Stimulated activated CD4-positive, alpha-beta T cell treated with anti-CD3 and anti-CD28 coated beads, TNF-alpha, amount 100 ng/mL, for 24 hours (primary cell): ENCODE data around the gene NAV2.

Experiments used
- DNase-seq, 3 experiments: peaks; one replicate each; pipeline ENCODE4 v3.0.0-alpha.2; 2020; ENCODE audit warnings: low read depth in 3 of 3

The NAV2 gene

DNA sequence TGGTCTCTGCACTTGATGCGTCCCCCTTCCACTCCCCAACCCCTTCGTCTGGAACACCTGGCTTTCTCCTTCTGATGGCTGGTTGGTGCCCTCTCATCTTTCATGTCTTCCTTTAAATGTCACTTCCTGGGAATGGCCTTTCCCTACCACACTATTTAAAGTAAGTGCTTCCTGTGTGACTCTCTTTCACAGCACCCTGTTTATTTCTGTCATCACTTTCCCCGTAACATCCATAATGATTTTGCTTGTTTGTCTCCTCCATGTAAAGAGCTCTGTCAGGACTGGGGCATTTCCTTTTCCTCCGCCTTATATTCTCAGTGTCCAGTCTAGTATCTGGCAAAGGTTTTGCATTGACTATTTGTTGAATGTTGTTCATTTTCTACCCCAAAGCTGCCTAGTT lies 304.7 kb downstream of the NAV2 start:
- no peak for DNase-seq

DNA sequence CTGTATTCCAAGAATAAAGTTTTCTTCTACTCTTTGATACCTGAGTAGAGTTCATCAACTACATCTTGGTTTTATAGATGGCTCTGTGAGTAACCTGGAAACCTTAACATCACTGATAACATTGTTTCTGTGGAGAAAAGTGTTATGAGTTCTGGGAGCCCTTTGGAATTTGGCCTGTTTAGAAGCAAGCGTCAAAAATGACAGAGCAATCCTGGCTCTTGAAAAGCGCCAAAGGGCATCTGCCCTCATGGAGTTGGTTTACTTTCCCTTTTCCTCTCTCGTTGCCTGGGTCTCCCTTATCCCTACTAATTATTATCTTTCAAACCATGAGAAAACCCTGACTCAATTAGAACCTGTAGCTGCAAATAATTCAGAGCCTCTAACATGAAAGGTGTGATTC lies 307.6 kb downstream of the NAV2 start:
- no peak for DNase-seq

DNA sequence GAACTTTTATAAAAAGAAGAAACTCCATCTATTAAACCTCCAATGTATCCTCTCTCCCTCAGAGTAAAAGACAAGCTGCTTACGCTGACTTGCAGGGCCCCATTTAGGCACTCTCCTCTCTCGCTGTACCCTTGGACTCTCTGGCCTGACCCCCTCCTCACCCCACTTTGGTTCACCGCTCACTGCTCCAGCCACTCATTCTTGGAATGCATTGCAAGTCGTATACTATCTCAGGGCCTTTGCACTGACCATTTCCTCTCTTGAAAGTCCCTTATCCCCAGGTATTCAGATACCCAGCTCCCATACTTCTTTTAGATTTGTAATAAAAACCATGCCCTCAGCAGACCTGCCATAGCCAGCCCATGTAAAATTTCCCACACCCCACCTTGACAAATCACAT lies 308.1 kb downstream of the NAV2 start:
- no peak for DNase-seq

DNA sequence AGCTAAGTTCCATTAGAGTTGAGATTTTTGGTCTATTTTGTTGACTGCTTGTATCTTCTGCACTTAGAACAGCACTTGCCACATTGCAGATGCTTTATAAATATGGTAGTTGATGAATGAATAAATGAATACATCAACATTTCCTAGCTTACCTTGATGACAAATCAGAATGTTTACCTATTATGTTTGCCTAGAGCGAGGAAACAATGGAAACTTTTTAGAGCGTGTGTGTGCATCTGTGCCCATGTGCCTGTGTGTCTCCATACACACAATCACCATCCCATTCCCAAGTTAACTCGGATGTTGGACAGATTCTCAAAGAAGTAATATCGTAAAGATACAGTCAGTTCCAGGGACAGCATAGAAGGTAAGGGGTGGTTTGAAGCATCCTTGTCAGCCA lies 308.6 kb downstream of the NAV2 start:
- no peak for DNase-seq

DNA sequence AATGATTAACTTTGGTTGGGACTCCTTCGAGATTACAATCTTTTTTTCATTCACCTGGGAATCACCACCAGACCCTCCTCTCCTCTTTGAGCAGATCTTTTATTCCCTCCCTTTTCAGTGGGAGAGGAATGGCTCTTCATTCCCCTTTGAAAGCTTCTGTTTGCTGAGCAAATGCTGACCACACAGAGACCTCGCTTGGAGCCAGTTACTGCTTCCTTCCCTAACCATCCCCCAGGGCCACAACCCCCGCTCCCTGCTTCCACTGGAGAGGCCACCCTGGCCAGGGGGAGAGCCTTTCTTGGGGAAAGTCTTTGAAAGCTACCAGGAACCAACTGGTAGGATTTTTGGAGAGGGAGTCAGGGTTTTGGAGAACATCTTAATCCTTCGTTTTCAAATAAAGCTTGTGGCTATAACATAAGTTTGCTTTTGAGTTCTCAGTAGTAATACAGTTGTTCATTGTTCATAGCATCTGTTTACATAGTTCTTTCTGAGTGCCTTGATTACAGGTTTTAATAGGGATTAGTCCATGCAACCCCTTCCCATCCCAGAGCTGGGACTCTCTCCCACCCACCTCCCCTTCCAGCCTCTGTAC lies 309.2 kb downstream of the NAV2 start:
- no peak for DNase-seq

DNA sequence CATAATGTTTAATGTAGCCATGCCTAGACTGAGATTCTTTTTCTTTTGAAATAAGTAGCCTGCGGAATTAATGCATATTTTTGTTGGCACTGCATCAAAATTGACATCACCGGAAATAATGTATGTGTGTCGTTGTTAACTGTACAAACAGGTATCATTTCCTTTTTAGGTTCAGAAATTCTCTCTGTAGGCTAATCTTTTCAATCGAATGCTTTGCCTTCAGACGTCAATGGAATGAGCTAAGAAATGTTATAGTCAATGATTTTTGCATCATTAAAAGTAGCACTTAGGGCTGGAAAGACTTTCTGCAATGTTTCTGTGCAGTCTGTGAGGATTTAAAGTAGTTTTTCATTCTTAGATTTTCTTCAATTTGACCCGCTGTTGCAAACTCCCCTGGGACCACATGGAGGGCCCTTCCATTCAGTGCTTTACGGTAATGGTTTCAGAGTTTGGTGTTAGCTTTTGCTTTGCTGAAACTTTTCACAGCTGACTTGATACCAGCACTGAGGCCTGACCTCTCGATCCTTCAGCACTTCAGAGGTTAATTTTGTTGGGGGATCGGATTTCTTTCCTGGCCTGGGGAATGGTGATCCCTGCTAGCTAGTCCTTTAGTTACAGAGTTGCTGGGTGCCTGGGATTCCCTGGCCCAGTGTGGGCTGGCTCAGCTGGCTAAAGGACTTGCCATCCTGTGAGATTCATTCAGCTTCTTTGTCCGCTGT lies 309.9 kb downstream of the NAV2 start:
- DNase-seq: no peak

DNA sequence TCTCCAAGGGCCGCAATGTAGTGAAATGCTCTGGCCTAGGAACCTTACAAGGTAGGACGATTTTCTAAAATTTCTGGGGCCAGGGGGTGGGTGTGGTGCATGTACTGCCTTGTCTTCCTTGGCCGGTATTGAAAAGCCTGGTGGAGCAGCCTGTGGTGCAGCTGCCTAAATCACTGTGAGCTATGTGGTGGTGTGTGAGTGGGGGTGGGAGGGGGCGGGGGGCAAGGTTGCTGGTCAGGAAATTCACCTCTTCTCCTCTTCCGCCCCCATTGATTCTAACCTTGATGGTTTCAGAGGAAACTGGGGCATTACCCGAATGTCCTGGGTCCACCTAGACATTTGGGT lies 310.4 kb downstream of the NAV2 start:
- no peak for DNase-seq

DNA sequence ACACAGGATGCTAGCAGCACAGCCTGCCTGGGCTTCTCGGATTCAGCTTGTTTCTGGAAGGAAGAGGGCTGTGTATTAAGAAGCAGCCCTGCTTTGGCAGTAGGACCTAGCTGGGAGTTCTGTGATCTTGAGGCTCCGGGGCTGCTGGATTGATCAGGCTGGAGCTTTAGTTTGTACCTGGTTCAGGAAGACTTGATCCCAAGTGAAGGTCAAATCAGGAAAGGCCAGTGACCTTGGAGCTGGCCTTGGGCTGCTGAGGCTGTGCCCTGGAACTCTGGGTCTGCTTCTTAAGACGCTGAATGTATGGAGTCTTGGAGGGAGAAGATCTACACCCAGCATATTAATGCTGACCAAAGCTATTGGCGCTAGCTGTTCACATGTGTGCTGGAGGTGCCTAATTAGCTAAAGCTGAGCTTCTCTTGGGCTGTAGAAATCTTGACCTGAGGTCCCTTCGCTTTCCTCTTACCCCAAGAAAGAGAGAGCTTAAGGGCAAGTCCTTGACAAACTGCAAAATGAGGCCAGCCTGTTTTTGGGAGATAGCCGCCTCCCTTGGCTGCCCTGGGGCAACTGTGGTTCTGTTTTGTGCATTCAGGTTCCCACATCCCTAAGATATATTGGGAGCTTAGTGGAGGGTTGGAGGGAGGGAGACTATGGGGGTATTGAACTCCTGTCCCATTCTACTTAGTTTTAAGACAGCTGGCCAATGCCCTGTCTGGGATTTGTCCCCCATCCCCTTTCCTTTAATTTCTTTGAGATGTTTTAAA lies 311.7 kb downstream of the NAV2 start:
- DNase-seq: no peak

DNA sequence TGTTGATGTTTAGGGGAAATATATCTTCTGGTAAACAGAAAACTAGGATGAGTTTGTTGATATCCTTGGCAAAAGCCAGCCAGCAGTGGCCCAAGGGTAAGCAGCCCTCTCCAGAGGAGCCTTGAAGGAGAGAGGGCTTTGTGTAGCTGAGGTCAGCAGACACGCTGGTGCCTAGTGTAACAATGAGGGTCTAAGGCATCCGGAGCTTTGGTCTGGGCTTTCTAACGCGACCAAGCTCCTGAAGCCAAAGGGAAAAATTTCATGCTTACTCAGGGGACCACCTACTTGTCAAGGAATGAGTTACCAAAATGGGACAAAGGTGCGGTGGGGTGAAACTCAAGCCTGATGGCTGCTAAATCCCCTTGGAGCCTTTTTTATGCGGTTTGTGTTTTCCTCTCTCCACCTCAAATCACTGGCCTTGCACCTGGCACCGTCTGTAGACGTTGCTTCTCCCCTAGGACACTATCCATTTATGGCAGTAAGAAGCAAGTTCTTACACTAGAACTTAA lies 312.7 kb downstream of the NAV2 start:
- no peak for DNase-seq

DNA sequence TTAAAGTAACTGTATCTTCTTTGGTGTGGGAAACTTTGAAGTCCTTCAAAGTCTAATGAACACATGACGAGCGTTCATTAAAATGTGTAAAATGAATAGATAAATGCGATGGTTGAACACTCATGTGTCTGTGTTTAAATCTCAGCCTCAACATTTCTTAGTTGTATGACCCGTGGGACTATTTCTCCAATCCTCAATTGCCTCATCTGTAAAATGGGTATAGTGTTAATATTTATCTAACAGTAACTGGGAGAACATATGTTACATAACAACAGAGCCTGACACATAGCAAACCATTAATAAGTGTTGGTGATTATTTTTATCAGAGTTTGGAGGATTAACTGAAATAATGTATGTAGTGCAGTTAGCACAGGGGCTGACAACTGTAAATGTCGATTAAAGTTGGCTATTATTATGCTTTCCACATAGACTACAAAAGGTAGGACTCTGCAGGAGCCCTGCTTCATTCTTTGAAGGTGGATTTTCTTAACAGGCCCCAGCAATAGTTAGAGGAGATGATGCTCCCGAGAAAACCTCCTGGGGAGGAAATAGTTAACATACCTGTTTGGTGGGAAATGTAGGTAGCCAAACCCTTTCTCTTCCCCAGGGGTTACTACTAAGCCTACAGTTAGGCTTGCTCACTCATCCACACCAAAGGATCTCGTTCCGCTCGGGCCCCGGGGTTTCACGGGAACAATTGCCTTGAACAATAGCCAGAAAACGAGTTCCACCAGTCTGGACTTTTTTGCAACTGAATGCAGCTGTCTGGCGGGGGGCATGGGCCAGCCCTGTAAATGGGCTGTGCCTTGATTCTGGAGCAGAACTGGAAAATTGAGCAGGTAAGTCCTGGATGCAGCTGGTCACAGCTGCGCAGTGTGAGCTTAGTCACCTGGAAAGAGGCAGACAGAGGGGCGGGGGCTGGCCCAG lies 314.3 kb downstream of the NAV2 start:
- DNase-seq: no peak

DNA sequence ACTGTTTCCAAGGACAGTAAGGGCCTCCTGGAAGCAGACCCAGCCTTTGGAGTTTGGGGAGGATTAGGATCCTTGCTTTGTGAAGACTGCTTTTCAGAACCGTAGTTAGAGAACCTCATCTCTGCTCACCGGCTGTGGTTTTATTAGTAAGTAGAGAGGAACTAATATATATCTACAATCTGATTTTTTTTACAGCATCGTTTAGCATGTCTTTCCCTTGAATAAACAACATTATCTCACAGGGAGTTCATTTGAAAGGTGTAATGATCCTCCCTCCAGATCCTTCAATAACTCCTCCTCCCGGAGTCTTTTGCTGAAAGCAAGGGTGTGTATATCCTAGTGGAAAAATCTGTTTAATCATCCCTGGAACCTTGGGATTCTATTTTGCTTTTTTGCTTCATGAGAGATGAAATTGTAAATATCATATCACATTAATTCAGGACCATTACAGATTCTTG lies 314.9 kb downstream of the NAV2 start:
- no peak for DNase-seq

DNA sequence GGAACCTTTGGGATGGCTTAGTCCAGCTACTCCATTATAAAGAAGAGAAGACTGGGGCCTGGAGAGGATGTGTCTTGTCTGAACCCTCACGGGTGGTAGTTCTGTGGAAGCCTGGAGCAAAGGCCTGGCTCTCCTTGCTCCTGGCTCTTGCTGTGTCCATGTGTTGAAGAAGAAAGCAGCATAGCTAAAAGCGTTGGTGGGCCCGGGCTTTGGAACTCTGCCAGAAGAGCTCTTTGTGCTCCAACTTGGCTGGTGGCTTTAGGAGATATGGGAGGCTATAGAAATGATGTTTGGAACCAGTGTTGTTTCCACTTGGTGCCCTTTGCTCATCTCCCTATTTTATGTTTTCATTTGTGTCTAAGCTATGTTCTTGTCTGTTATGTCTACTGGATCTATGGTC lies 316.6 kb downstream of the NAV2 start:
- no peak for DNase-seq

DNA sequence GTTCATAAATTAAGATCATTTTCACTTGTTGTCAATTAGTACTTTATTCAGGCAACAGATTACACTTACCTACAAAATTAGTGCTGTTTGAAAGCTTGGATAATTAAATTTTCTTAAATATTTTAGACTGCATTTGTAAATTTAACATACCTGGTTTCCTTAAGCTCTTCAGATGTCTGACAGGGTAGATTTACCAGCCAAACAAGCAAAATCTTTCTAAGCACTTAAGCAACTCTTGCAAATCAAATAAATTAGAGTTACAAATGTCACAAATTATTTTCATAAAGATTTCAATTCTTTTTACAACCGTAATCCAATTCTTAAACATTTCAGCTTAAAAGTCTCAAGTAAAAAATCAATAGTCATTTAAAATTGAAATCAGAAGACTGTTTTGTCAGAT lies 317.8 kb downstream of the NAV2 start:
- no peak for DNase-seq

DNA sequence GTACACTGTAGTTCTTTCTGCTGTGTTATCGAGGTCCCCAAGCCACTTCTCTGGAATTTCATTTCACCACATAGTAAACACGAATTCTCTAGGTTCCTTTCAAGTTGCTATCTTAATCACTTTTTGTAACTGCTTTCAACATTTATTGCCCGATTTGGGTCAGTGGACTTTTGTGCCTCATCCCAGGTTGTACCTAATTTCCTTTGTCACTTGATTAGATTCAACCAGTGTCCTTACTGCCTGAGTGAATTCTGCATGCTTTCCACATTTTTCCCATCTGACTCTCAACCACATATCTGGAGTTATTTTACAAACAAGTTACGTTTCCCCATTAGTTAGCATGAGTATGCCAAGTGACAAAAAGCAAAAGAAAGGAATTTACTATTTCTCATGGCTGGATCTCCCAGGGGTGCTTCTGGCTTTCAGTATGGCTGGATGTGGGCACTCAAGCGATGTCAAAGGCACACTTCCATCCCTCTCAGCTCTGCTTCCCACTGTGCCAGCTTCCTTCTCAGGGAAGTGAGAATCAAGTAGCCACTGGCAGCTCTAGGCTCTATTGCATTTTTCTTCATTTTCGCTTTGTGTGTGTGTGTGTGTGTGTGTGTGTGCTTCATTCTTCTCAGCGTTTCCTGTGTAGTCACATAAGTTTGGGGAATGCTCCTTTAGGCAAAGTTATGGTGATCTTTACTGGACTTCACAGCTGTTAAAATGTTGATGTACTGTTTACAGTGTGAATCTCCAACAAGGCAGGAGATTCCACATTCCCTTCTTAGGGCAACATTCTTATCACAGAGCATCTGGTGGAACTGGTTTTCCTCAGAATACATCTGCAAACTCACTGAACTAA lies 318.7 kb downstream of the NAV2 start:
- no peak for DNase-seq

DNA sequence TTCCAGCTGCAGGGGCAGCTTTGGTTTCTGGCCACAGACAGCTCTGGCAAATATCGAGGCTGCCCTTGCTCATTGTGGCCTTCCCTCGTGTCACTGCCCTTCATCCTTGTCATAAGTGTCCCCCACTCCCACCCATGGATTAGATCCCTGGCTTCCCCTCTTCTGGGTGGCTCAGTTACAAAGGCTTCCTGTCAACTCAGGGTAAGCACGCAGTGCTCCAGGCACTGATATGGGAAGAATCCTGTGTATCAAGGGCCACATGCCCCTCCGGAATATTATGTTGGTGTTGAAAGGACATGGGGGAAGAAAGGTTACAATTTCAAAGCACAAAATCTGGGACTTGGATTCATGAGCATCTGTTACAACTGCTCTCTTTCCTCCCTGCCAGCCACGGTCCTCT lies 319.5 kb downstream of the NAV2 start:
- no peak for DNase-seq

DNA sequence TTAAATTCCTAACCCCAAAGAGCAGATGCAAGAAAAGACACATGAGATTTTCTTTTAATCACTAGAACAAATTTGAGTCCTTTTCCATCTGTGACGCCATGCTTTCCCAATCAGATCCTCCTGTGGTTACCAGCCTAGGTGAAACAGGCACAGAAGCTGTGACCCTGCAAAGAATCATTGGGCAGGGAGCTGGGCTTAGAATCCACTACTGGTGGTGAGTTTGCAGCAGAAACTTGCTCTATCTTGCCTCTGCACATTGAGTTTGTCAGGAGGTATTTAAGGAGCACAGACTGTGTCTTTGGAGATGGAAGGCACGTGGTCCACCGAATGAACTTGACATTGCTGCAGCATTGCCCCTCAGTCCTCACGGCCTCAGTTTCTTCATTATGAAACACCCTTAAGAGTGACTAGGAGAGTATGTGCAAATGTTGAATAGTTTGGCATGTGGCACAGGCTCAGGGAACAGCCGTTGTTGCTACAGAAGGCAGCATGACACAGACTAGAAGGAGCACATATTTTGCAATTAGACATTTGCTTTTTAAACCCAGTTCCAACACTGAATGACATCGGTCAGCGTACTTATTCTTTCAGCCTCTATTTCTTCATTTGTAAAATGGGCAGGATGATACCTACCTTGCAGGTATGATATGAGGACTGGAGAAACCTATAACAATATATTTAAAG lies 320.1 kb downstream of the NAV2 start:
- no peak for DNase-seq

DNA sequence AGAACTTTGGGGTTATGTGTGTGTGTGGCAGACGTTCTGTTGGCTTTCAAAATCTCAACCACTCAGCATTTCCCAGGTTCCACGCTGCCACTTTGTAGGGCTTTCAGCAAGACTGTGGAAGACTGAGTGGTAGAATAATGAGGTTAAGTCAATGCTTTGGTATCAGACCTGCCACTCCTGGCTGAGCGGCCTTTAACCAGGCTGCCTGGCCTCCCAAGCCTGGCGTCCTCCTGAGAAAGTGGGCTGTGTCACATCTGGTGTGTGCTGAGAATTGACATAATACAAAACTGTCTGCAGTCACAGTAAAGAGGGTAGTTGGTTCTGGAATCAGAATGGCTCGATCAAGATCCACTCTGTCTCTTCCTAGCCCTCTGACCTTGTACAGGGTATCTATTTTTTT lies 321.2 kb downstream of the NAV2 start:
- DNase-seq: no peak

DNA sequence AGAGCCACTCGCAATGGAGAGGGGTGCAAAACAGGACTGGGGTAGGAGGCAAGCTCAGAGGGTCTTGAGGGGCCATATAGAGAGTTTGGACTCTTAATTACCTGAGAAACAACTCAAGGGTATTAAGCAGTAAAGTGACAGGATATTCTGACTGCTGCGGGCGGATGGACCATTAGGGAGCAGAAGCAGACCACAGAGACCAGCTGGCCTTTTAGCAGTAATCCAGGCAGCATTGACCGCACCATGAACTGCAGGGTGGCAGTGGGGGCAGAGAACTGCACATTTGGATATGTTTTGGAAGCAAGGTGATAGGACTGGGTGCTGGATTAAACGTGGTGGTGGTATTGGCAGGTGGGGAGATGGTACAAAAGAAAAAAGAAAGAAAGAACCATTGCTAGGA lies 322.3 kb downstream of the NAV2 start:
- no peak for DNase-seq

DNA sequence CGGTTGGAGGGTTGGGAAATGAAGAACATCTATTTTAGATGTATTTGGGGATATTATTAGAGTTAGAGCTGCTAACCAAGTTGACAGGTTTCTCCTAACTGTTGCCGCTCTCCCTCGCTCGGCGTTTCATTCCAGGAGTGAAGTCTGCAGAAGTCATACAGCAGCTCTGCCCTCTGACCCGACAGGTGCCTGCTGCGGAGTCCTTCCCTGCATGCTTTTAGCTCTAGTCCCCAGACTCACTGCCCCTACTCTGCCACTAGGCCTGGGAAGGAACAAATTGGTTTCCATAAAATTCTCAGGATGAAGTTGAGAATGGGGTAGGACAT lies 322.7 kb downstream of the NAV2 start:
- DNase-seq: no peak
